SK-N-SH treated with all-trans-retinoic acid at 6 μM for 48 hours (cell line): ENCODE results near the gene RFC3.

ENCODE experiments used
- ATAC-seq: fragments of 200-7000 bp; cut with Tn5 transposase; 3 replicates; pipeline ENCODE4 v1.9.1; 2020; ENCODE audit warnings: mild to moderate bottlenecking, moderate library complexity
- ARNTL ChIP-seq: fragments of 450-650 bp; formaldehyde crosslinking; IDR thresholded peaks from 2 replicates; pipeline ENCODE4 v1.5.0; 2020; ENCODE audit warnings: low read depth, mild to moderate bottlenecking, moderate library complexity, borderline replicate concordance
- BACH2 ChIP-seq: fragments of 250-450 bp; sonication (Bioruptor Pico); IDR thresholded peaks from 2 replicates; pipeline ENCODE4 v1.9.0; 2021; ENCODE audit warnings: mild to moderate bottlenecking, borderline replicate concordance
- ESRRG ChIP-seq: fragments of 250-450 bp; sonication (Bioruptor Pico); IDR thresholded peaks from 2 replicates; pipeline ENCODE4 v1.6.1; 2021; ENCODE audit warnings: mild to moderate bottlenecking
- GLIS3 ChIP-seq: fragments of 250-450 bp; sonication (Bioruptor Pico); IDR thresholded peaks from 2 replicates; pipeline ENCODE4 v1.5.0; 2020; ENCODE audit warnings: mild to moderate bottlenecking, moderate library complexity
- ISL1 ChIP-seq: fragments of 250-450 bp; sonication (Bioruptor Pico); IDR thresholded peaks from 2 replicates; pipeline ENCODE4 v2.1.2; 2022; ENCODE audit warnings: mild to moderate bottlenecking, moderate library complexity
- OSR1 ChIP-seq: fragments of 250-450 bp; sonication (Bioruptor Pico); IDR thresholded peaks from 2 replicates; pipeline ENCODE4 v1.8.0; 2022; ENCODE audit warnings: moderate library complexity, mild to moderate bottlenecking, inconsistent platforms
- PPARA ChIP-seq: fragments of 250-450 bp; sonication (Bioruptor Pico); IDR thresholded peaks from 2 replicates; pipeline ENCODE4 v1.5.0; 2020; ENCODE audit warnings: mild to moderate bottlenecking, borderline replicate concordance
- RARB ChIP-seq: fragments of 250-450 bp; sonication (Bioruptor Pico); IDR thresholded peaks from 2 replicates; pipeline ENCODE4 v1.8.0; 2021; ENCODE audit warnings: mild to moderate bottlenecking, moderate library complexity
- SNAI2 ChIP-seq: fragments of 250-450 bp; sonication (Bioruptor Pico); IDR thresholded peaks from 2 replicates; pipeline ENCODE4 v1.5.0; 2020; ENCODE audit warnings: mild to moderate bottlenecking, moderate library complexity
- TCF4 ChIP-seq: fragments of 250-450 bp; sonication (Bioruptor Pico); IDR thresholded peaks from 2 replicates; pipeline ENCODE4 v1.8.0; 2021; ENCODE audit warnings: mild to moderate bottlenecking, moderate library complexity, borderline replicate concordance
- TOX ChIP-seq: fragments of 250-450 bp; sonication (Bioruptor Pico); IDR thresholded peaks from 2 replicates; pipeline ENCODE4 v1.8.0; 2021; ENCODE audit warnings: mild to moderate bottlenecking, moderate library complexity, borderline replicate concordance
- ZC3H10 ChIP-seq: fragments of 250-450 bp; sonication (Bioruptor Pico); IDR thresholded peaks from 2 replicates; pipeline ENCODE4 v1.5.1; 2021; ENCODE audit warnings: mild to moderate bottlenecking, moderate library complexity
- ZFP3 ChIP-seq: fragments of 250-450 bp; sonication (Bioruptor Pico); IDR thresholded peaks from 2 replicates; pipeline ENCODE4 v1.5.0; 2020; ENCODE audit warnings: mild to moderate bottlenecking, moderate library complexity
- ZFP30 ChIP-seq: fragments of 450-650 bp; formaldehyde crosslinking; IDR thresholded peaks from 2 replicates; pipeline ENCODE4 v1.5.0; 2022; ENCODE audit warnings: mild to moderate bottlenecking, moderate library complexity
- ZNF565 ChIP-seq: fragments of 450-650 bp; formaldehyde crosslinking; conservative IDR thresholded peaks from 2 replicates; pipeline ENCODE4 v1.5.0; 2020; ENCODE audit warnings: low read depth, mild to moderate bottlenecking, moderate library complexity
- ZNF70 ChIP-seq: fragments of 450-650 bp; formaldehyde crosslinking; IDR thresholded peaks from 2 replicates; pipeline ENCODE4 v1.5.0; 2020; ENCODE audit warnings: mild to moderate bottlenecking, moderate library complexity
- ZNF8 ChIP-seq: fragments of 450-650 bp; formaldehyde crosslinking; IDR thresholded peaks from 2 replicates; pipeline ENCODE4 v1.5.0; 2020; ENCODE audit warnings: mild to moderate bottlenecking, moderate library complexity
- TF ChIP-seq, protein P1 (sequence below): fragments of 250-450 bp; sonication (Bioruptor Pico); IDR thresholded peaks from 2 replicates; pipeline ENCODE4 v1.5.0; 2020; ENCODE audit warnings: mild to moderate bottlenecking, moderate library complexity
- TF ChIP-seq, protein P2 (sequence below): fragments of 250-450 bp; sonication (Bioruptor Pico); IDR thresholded peaks from 2 replicates; pipeline ENCODE4 v1.5.1; 2021; ENCODE audit warnings: mild to moderate bottlenecking, moderate library complexity
- TF ChIP-seq, protein P3 (sequence below): fragments of 250-450 bp; sonication (Bioruptor Pico); IDR thresholded peaks from 2 replicates; pipeline ENCODE4 v1.5.1; 2020; ENCODE audit warnings: low read depth, mild to moderate bottlenecking, moderate library complexity
- TF ChIP-seq, protein P4 (sequence below): fragments of 250-450 bp; sonication (Bioruptor Pico); IDR thresholded peaks from 2 replicates; pipeline ENCODE4 v1.8.0; 2021; ENCODE audit warnings: low read depth, mild to moderate bottlenecking, moderate library complexity, borderline replicate concordance

The RFC3 gene

DNA sequence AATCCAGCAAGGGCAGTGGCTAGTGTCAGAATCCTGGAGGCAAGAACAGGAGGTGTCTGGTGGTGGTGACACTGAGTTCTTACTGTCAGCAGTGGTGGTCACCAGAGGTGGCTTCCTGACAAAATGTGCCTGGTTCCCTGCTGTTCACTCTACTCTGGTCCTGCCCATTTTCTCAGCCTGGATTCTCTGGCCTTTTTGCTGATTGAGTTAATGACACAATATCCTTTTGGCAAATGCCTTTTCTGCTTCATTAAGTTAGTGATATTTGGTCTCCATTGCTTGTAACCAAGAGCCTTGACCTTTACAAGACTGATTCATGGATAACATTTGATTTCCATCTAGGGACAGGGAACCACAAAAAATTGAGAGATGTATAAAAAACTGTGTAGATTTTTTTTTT, 51.1 kb downstream of the RFC3 start:
- TF ChIP-seq RARB (CRISPR knock-in tag) = no peak
- TF ChIP-seq, protein P1, sequence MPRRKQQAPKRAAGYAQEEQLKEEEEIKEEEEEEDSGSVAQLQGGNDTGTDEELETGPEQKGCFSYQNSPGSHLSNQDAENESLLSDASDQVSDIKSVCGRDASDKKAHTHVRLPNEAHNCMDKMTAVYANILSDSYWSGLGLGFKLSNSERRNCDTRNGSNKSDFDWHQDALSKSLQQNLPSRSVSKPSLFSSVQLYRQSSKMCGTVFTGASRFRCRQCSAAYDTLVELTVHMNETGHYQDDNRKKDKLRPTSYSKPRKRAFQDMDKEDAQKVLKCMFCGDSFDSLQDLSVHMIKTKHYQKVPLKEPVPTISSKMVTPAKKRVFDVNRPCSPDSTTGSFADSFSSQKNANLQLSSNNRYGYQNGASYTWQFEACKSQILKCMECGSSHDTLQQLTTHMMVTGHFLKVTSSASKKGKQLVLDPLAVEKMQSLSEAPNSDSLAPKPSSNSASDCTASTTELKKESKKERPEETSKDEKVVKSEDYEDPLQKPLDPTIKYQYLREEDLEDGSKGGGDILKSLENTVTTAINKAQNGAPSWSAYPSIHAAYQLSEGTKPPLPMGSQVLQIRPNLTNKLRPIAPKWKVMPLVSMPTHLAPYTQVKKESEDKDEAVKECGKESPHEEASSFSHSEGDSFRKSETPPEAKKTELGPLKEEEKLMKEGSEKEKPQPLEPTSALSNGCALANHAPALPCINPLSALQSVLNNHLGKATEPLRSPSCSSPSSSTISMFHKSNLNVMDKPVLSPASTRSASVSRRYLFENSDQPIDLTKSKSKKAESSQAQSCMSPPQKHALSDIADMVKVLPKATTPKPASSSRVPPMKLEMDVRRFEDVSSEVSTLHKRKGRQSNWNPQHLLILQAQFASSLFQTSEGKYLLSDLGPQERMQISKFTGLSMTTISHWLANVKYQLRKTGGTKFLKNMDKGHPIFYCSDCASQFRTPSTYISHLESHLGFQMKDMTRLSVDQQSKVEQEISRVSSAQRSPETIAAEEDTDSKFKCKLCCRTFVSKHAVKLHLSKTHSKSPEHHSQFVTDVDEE (CRISPR knock-in tag) = no peak
- no peak for TF ChIP-seq OSR1
- no peak for TF ChIP-seq ESRRG
- ATAC-seq = no peak

DNA sequence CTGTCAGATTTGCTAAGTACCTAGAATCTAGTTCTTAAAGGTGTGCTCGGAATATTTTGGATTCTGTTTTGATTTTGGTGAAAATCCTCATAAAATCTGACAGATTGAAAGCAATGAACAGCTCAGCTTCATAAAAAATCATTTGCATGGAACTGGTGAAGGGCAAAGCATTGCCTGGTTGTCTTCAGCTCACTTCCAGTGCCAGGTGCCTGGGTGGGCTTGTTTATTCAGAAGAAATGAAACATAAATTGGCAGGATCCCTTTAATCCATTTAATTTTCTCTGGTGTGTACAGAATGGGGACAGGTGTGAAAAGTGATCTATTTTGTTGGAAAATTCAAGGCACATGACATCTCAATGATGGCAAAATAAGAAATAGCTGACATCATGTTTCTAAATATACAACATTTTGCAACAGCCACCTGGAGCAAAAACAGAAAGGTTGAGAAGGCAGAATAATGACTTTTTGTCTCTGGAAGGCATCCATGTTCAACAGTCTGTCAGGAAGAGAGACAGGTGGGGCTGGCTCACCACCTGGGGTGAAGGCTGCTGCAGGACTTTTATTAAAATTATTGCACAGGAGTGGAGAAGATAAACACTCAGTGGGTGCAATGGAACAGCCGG, 52.2 kb downstream of the RFC3 start:
- no peak for ATAC-seq

DNA sequence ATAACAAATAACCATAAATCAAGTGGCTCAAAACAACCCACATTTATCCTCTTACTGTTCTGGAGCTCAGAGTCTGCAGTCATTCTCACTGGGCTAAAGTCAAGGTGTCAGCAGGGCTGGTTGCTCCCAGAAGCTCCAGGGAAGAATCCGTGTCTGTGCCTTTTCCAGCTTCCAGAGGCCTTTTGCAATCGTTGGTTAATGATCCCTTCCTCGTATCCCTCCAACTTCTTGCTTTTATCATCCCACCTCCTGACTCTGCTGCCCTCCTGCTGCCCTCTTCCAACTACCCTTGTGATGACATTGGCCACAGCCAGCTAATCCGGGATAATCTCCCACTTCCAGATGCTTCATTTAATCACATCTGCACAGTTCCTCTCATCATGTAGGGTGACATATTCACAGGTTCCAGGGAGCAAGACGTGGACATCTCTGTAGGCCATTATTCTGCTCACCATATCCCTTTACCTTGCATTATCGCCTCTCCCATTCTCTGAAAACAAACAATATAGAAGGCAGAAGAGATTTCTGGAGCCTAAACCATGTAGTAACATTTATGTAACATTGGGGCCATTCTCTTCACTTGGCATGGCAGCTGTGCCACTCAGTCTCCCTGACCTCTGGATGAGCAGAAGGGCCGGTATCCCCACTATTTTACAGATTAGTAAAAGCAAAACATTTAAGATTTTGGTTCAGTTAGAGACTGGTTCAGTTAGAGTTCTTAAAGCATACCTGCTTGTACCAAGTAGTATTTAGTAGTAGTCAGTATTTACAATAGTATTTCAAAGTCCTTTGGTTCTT, 53.5 kb downstream of the RFC3 start:
- TF ChIP-seq ZNF8 (CRISPR knock-in tag) = no peak
- TF ChIP-seq, protein P2, sequence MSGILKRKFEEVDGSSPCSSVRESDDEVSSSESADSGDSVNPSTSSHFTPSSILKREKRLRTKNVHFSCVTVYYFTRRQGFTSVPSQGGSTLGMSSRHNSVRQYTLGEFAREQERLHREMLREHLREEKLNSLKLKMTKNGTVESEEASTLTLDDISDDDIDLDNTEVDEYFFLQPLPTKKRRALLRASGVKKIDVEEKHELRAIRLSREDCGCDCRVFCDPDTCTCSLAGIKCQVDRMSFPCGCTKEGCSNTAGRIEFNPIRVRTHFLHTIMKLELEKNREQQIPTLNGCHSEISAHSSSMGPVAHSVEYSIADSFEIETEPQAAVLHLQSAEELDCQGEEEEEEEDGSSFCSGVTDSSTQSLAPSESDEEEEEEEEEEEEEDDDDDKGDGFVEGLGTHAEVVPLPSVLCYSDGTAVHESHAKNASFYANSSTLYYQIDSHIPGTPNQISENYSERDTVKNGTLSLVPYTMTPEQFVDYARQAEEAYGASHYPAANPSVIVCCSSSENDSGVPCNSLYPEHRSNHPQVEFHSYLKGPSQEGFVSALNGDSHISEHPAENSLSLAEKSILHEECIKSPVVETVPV (CRISPR knock-in tag) = no peak
- no peak for TF ChIP-seq BACH2
- no peak for TF ChIP-seq ISL1 (CRISPR knock-in tag)
- TF ChIP-seq, protein P3, sequence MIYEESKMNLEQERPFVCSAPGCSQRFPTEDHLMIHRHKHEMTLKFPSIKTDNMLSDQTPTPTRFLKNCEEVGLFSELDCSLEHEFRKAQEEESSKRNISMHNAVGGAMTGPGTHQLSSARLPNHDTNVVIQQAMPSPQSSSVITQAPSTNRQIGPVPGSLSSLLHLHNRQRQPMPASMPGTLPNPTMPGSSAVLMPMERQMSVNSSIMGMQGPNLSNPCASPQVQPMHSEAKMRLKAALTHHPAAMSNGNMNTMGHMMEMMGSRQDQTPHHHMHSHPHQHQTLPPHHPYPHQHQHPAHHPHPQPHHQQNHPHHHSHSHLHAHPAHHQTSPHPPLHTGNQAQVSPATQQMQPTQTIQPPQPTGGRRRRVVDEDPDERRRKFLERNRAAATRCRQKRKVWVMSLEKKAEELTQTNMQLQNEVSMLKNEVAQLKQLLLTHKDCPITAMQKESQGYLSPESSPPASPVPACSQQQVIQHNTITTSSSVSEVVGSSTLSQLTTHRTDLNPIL (CRISPR knock-in tag) = no peak
- no peak for TF ChIP-seq ARNTL (CRISPR knock-in tag)
- TF ChIP-seq ZFP30 (CRISPR knock-in tag) = no peak
- TF ChIP-seq, protein P4, sequence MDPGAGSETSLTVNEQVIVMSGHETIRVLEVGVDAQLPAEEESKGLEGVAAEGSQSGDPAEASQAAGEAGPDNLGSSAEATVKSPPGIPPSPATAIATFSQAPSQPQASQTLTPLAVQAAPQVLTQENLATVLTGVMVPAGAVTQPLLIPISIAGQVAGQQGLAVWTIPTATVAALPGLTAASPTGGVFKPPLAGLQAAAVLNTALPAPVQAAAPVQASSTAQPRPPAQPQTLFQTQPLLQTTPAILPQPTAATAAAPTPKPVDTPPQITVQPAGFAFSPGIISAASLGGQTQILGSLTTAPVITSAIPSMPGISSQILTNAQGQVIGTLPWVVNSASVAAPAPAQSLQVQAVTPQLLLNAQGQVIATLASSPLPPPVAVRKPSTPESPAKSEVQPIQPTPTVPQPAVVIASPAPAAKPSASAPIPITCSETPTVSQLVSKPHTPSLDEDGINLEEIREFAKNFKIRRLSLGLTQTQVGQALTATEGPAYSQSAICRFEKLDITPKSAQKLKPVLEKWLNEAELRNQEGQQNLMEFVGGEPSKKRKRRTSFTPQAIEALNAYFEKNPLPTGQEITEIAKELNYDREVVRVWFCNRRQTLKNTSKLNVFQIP (CRISPR knock-in tag) = no peak
- TF ChIP-seq TOX = no peak
- no peak for TF ChIP-seq GLIS3
- TF ChIP-seq ZC3H10 (CRISPR knock-in tag) = no peak
- no peak for TF ChIP-seq ZNF565 (CRISPR knock-in tag)
- no peak for TF ChIP-seq PPARA (CRISPR knock-in tag)
- TF ChIP-seq TCF4 (CRISPR knock-in tag) = no peak
- no peak for TF ChIP-seq ZFP3
- no peak for TF ChIP-seq ZNF70 (CRISPR knock-in tag)
- TF ChIP-seq, protein P1 (CRISPR knock-in tag) = no peak
- no peak for TF ChIP-seq SNAI2 (CRISPR knock-in tag)
- TF ChIP-seq, all 23 proteins: peak for 0
- no peak for ATAC-seq

More for the DNA sequence above, 52.2 kb downstream of the RFC3 start:
- TF ChIP-seq RARB (CRISPR knock-in tag) = no peak
